CD4-positive, alpha-beta memory T cell (primary cell): ENCODE data around the gene MFN2. TPM values are rescaled to one million over a fixed set of nuclear protein-coding genes. Genes with fewer than 3 reads are reported as not detected.
A peak's percentile ranks its signal among the peaks of the same experiment; 100 is the strongest.

Experiments used
- CTCF ChIA-PET: fragments of 350-600 bp; sonication (Branson Sonifier 250); formaldehyde crosslinking; loops from one replicate; lab custom pipeline; 2021; ENCODE audit warnings: inconsistent platforms; ENCODE audit not compliant: partially characterized antibody; lab: Charles Lee
- POLR2A ChIA-PET: fragments of 350-600 bp; sonication (Branson Sonifier 250); formaldehyde crosslinking; loops from one replicate; lab custom pipeline; 2021; ENCODE audit not compliant: partially characterized antibody; lab: Charles Lee
- DNase-seq, 5 donors: peaks; one replicate each; pipeline versions ENCODE4 v3.0.0 to v3.0.0-alpha.2; 2020 to 2022; ENCODE audit warnings: mixed read lengths in 1 of 5
- H3K27ac ChIP-seq: one replicate; pipeline ENCODE4 v1.7.0; 2013; ENCODE audit warnings: low read depth, low read length
- H3K27me3 ChIP-seq: 2 replicates; pipeline ENCODE4 v1.7.0; 2013; ENCODE audit warnings: mild to moderate bottlenecking, low read length, moderate library complexity; ENCODE audit not compliant: insufficient read depth
- H3K36me3 ChIP-seq: 2 replicates; pipeline ENCODE4 v1.7.0; 2013; ENCODE audit warnings: mild to moderate bottlenecking, low read length, moderate library complexity; ENCODE audit not compliant: insufficient read depth
- H3K4me1 ChIP-seq: 2 replicates; pipeline ENCODE4 v1.7.0; 2013; ENCODE audit warnings: mild to moderate bottlenecking, low read length, moderate library complexity; ENCODE audit not compliant: insufficient read depth
- H3K4me3 ChIP-seq, 2 donors: one replicate each; pipeline ENCODE4 v1.7.0; 2013; ENCODE audit warnings: low read length in 2 of 2, mild to moderate bottlenecking in 1 of 2
- H3K9me3 ChIP-seq, 2 donors: one replicate each; pipeline ENCODE4 v1.7.0; 2013; ENCODE audit warnings: low read length in 2 of 2, control low read depth in 1 of 2; ENCODE audit not compliant: control insufficient read depth in 1 of 2
- H3K27ac Mint-ChIP-seq, 7 donors: one replicate each; pipeline ENCODE4 v1.8.0; 2020 to 2021; ENCODE audit warnings: mixed read lengths in 7 of 7, mild to moderate bottlenecking in 6 of 7, inconsistent platforms in 3 of 7, moderate library complexity in 3 of 7
- H3K27me3 Mint-ChIP-seq, 2 donors: one replicate each; pipeline ENCODE4 v1.8.0; 2020 to 2021; ENCODE audit warnings: mixed read lengths in 2 of 2
- H3K36me3 Mint-ChIP-seq, 2 donors: one replicate each; pipeline ENCODE4 v1.8.0; 2020 to 2021; ENCODE audit warnings: mixed read lengths in 2 of 2, inconsistent platforms in 1 of 2, mild to moderate bottlenecking in 1 of 2
- H3K4me1 Mint-ChIP-seq, 4 donors: one replicate each; pipeline ENCODE4 v1.8.0; 2020 to 2021; ENCODE audit warnings: mixed read lengths in 4 of 4, mild to moderate bottlenecking in 1 of 4
- H3K4me3 Mint-ChIP-seq, 8 donors: one replicate each; pipeline ENCODE4 v1.8.0; 2020 to 2021; ENCODE audit warnings: mixed read lengths in 8 of 8, mild to moderate bottlenecking in 7 of 8, moderate library complexity in 6 of 8, inconsistent platforms in 3 of 8
- H3K9me3 Mint-ChIP-seq, 8 donors: one replicate each; pipeline ENCODE4 v1.8.0; 2020 to 2021; ENCODE audit warnings: mixed read lengths in 8 of 8, mild to moderate bottlenecking in 5 of 8, inconsistent platforms in 3 of 8, moderate library complexity in 1 of 8
- intact Hi-C: fragments of 100-400 bp; cut with micrococcal nuclease; formaldehyde crosslinking; loops from one replicate; pipeline ENCODE4 v1.15.1; 2023
- polyA plus RNA-seq, 2 donors: library from polyadenylated mRNA; unstranded; fragments of 300-500 nt; fragmentation: Illumina TruSeq; gene quantifications; one replicate each; pipeline ENCODE4 v1.2.3, GENCODE V29; 2021
- total RNA-seq, 2 experiments: library from RNA; stranded (reverse); gene quantifications; one replicate each; pipeline ENCODE4 v1.2.3, GENCODE V29; 2021

Gene MFN2
- total and polyA plus RNA-seq, 4 experiments from 2014 or later = 29.0 to 53.7 (median 36.8) TPM

- CTCF ChIA-PET = interaction anchor here (0.6 kb wide), 1 partner anchor 271 kb away, joined by 3 read pairs; no protein-coding TSS in a partner anchor
- no peaks in the 10 kb centered on the region for H3K9me3 ChIP-seq
- intact Hi-C loops = no loop called here
- no peak for DNase-seq
- peak overlapping the region in 1 of 7 donors; percentile 48 for H3K27ac Mint-ChIP-seq
- peaks cover 65% of the 10 kb centered on the region for H3K36me3 ChIP-seq
- no peaks in the 10 kb centered on the region for H3K4me1 ChIP-seq
- no peaks in the 10 kb centered on the region for H3K4me1 Mint-ChIP-seq
- H3K27me3 Mint-ChIP-seq = no peaks in the 10 kb centered on the region
- no peak overlapping the region for H3K4me3 ChIP-seq
- peaks cover 43 to 73% of the 10 kb centered on the region in 2 donors for H3K36me3 Mint-ChIP-seq
- no peaks in the 10 kb centered on the region for H3K27me3 ChIP-seq
- H3K27ac ChIP-seq = no peak overlapping the region
- H3K4me3 Mint-ChIP-seq = no peak overlapping the region
- POLR2A ChIA-PET = interaction anchor here (0.5 kb wide), 1 partner anchor 19 kb away, joined by 5 read pairs; no protein-coding TSS in a partner anchor
- no peaks in the 10 kb centered on the region for H3K9me3 Mint-ChIP-seq
Observed at GRCh38 chr1:11997081-11997850, 17.0 kb downstream of the MFN2 start.

- Histone ChIP-seq H3K27me3 (no peaks in the 10 kb centered on the region), H3K4me1 (no peaks in the 10 kb centered on the region), H3K9me3 (no peaks in the 10 kb centered on the region), H3K4me3 (no peak overlapping the region), H3K36me3 (peaks cover 68% of the 10 kb centered on the region), H3K27ac (no peak overlapping the region)
- intact Hi-C loops = no loop called here
- H3K4me3 Mint-ChIP-seq = no peak overlapping the region
- no peak for DNase-seq
- no peaks in the 10 kb centered on the region for H3K27me3 Mint-ChIP-seq
- peaks cover 48 to 80% of the 10 kb centered on the region in 2 donors for H3K36me3 Mint-ChIP-seq
- ChIA-PET CTCF (no interaction called here), POLR2A (no interaction called here)
- no peak overlapping the region for H3K27ac Mint-ChIP-seq
- no peaks in the 10 kb centered on the region for H3K4me1 Mint-ChIP-seq
- H3K9me3 Mint-ChIP-seq = no peaks in the 10 kb centered on the region
Observed at GRCh38 chr1:11998636-11999035, 18.4 kb downstream of the MFN2 start.

- peaks cover 70% of the 10 kb centered on the region for H3K36me3 ChIP-seq
- H3K4me1 ChIP-seq = no peaks in the 10 kb centered on the region
- H3K9me3 ChIP-seq = no peaks in the 10 kb centered on the region
- POLR2A ChIA-PET = no interaction called here
- no peak overlapping the region for H3K27ac ChIP-seq
- no peaks in the 10 kb centered on the region for H3K4me1 Mint-ChIP-seq
- H3K27me3 Mint-ChIP-seq = no peaks in the 10 kb centered on the region
- H3K9me3 Mint-ChIP-seq = no peaks in the 10 kb centered on the region
- CTCF ChIA-PET = no interaction called here
- no peak for DNase-seq
- no peak overlapping the region for H3K4me3 Mint-ChIP-seq
- no peak overlapping the region for H3K4me3 ChIP-seq
- intact Hi-C loops = no loop called here
- H3K36me3 Mint-ChIP-seq = peaks cover 53 to 79% of the 10 kb centered on the region in 2 donors
- H3K27me3 ChIP-seq = no peaks in the 10 kb centered on the region
- H3K27ac Mint-ChIP-seq = no peak overlapping the region
Observed at GRCh38 chr1:11999236-11999635, 19.0 kb downstream of the MFN2 start.

GRCh38 chr1:12001249-12001917 is 21.1 kb downstream of the MFN2 start:
- ChIA-PET POLR2A (interaction anchor here (1.5 kb wide), 1 partner anchor 93 kb away, joined by 3 read pairs; no protein-coding TSS in a partner anchor), CTCF (interaction anchor here (1.2 to 1.9 kb wide), 3 partner anchors 10 to 77 kb away, joined by 3 to 7 read pairs (median 6); partner anchors contain the start of gene MIIP)
- Mint-ChIP-seq H3K27ac (peak overlapping the region in 1 of 7 donors; percentile 30), H3K36me3 (peaks cover 52 to 80% of the 10 kb centered on the region in 2 donors), H3K9me3 (no peaks in the 10 kb centered on the region), H3K27me3 (no peaks in the 10 kb centered on the region), H3K4me3 (no peak overlapping the region), H3K4me1 (no peaks in the 10 kb centered on the region)
- Histone ChIP-seq H3K27ac (no peak overlapping the region), H3K4me3 (no peak overlapping the region), H3K9me3 (no peaks in the 10 kb centered on the region), H3K4me1 (no peaks in the 10 kb centered on the region), H3K36me3 (peaks cover 69% of the 10 kb centered on the region), H3K27me3 (no peaks in the 10 kb centered on the region)
- DNase-seq = peak in 3 of 5 donors; percentile 12 to 19 (median 18)
- intact Hi-C loops = no loop called here

- Histone ChIP-seq H3K27ac (no peak overlapping the region), H3K9me3 (no peaks in the 10 kb centered on the region), H3K36me3 (peaks cover 70% of the 10 kb centered on the region), H3K4me1 (no peaks in the 10 kb centered on the region), H3K4me3 (no peak overlapping the region), H3K27me3 (no peaks in the 10 kb centered on the region)
- no peaks in the 10 kb centered on the region for H3K9me3 Mint-ChIP-seq
- H3K27ac Mint-ChIP-seq = peak overlapping the region in 3 of 7 donors; percentile 4 to 62 (median 30)
- no peaks in the 10 kb centered on the region for H3K4me1 Mint-ChIP-seq
- no peak for DNase-seq
- no peak overlapping the region for H3K4me3 Mint-ChIP-seq
- ChIA-PET POLR2A (interaction anchor here (1.5 kb wide), 1 partner anchor 94 kb away, joined by 3 read pairs; no protein-coding TSS in a partner anchor), CTCF (interaction anchor here (1.2 to 1.9 kb wide), 3 partner anchors 9 to 77 kb away, joined by 3 to 7 read pairs (median 6); partner anchors contain the start of gene MIIP)
- no peaks in the 10 kb centered on the region for H3K27me3 Mint-ChIP-seq
- peaks cover 49 to 80% of the 10 kb centered on the region in 2 donors for H3K36me3 Mint-ChIP-seq
- intact Hi-C loops = no loop called here
Observed at GRCh38 chr1:12001996-12002493, 21.8 kb downstream of the MFN2 start.

GRCh38 chr1:12003762-12004161 is 23.5 kb downstream of the MFN2 start:
- DNase-seq = no peak
- ChIA-PET CTCF (no interaction called here), POLR2A (no interaction called here)
- Histone ChIP-seq H3K27me3 (no peaks in the 10 kb centered on the region), H3K9me3 (no peaks in the 10 kb centered on the region), H3K27ac (no peak overlapping the region), H3K4me3 (no peak overlapping the region), H3K36me3 (peaks cover 67% of the 10 kb centered on the region), H3K4me1 (no peaks in the 10 kb centered on the region)
- Mint-ChIP-seq H3K4me3 (no peak overlapping the region), H3K9me3 (no peaks in the 10 kb centered on the region), H3K27me3 (no peaks in the 10 kb centered on the region), H3K4me1 (no peaks in the 10 kb centered on the region), H3K36me3 (peaks cover 49 to 78% of the 10 kb centered on the region in 2 donors), H3K27ac (no peak overlapping the region)
- intact Hi-C loops = no loop called here
